SU-DHL-6 (cell line): ENCODE data around the gene NEURL1B.

ENCODE experiments used
- H2AFZ ChIP-seq: fragments of 200-600 bp; sonication (generic); 2 replicates; pipeline ENCODE4 v1.6.1; 2014; ENCODE audit warnings: low read depth, mild to moderate bottlenecking, moderate library complexity, mixed read lengths, antibody characterized with exemption, low read length; ENCODE audit not compliant: severe bottlenecking
- H3F3A ChIP-seq: fragments of 200-600 bp; shearing (Covaris generic); 2 replicates; pipeline ENCODE4 v1.6.0; 2016; ENCODE audit warnings: antibody characterized with exemption, mild to moderate bottlenecking; ENCODE audit not compliant: insufficient read depth
- H3K27ac ChIP-seq: fragments of 200-600 bp; sonication (generic); 2 replicates; pipeline ENCODE4 v1.5.1; 2016; ENCODE audit warnings: low read depth, mild to moderate bottlenecking, low read length, moderate library complexity, mixed read lengths
- H3K27me3 ChIP-seq: fragments of 200-600 bp; sonication (generic), shearing (Covaris generic); 2 replicates; pipeline ENCODE4 v1.6.0; 2014; ENCODE audit warnings: mild to moderate bottlenecking, low read length
- H3K36me3 ChIP-seq: fragments of 200-600 bp; sonication (generic); 2 replicates; pipeline ENCODE4 v1.6.1; 2014; ENCODE audit warnings: mild to moderate bottlenecking, low read length, mixed read lengths
- H3K4me2 ChIP-seq: fragments of 300-600, 200-600 bp; shearing (Covaris generic), sonication (generic); 2 replicates; pipeline ENCODE4 v1.6.0; 2014; ENCODE audit warnings: low read length, low read depth, mild to moderate bottlenecking; ENCODE audit not compliant: poor library complexity, severe bottlenecking
- H3K4me3 ChIP-seq: fragments of 200-600 bp; sonication (generic); 2 replicates; pipeline ENCODE4 v1.5.1; 2014; ENCODE audit warnings: antibody characterized with exemption, low read length, mild to moderate bottlenecking, mixed read lengths; ENCODE audit not compliant: insufficient read depth, poor library complexity, severe bottlenecking
- H3K79me2 ChIP-seq: fragments of 200-600 bp; sonication (generic); 2 replicates; pipeline ENCODE4 v1.6.1; 2014; ENCODE audit warnings: mild to moderate bottlenecking, low read length, moderate library complexity; ENCODE audit not compliant: insufficient read depth
- H3K9ac ChIP-seq: fragments of 200-600 bp; sonication (generic); 2 replicates; pipeline ENCODE4 v1.7.0; 2014; ENCODE audit warnings: mild to moderate bottlenecking, low read length
- H3K9me2 ChIP-seq: fragments of 200-600 bp; sonication (generic); replicated peaks from 2 replicates; pipeline ENCODE4 v1.6.1; 2014; ENCODE audit warnings: low read length; ENCODE audit not compliant: insufficient read depth
- H3K9me3 ChIP-seq: fragments of 200-600 bp; sonication (generic); 2 replicates; pipeline ENCODE4 v1.6.1; 2014; ENCODE audit warnings: low read length, mixed read lengths; ENCODE audit not compliant: insufficient read depth
- H4K20me1 ChIP-seq: fragments of 200-600 bp; sonication (generic); 2 replicates; pipeline ENCODE4 v1.6.1; 2014; ENCODE audit warnings: low read depth, mild to moderate bottlenecking, antibody characterized with exemption, low read length, moderate library complexity, mixed read lengths
- EZH2phosphoT487 ChIP-seq: fragments of 200-600 bp; sonication (generic), shearing (Covaris generic); conservative IDR thresholded peaks from 2 replicates; pipeline ENCODE4 v1.6.1; 2018; ENCODE audit warnings: mild to moderate bottlenecking, antibody characterized with exemption, low read length, moderate library complexity, mixed read lengths
- TF ChIP-seq, protein P1 (sequence below): fragments of 200-600 bp; sonication (generic); IDR thresholded peaks from one replicate; pipeline ENCODE4 v1.5.1; 2017; ENCODE audit warnings: antibody characterized with exemption, mild to moderate bottlenecking, low read length, moderate library complexity; ENCODE audit not compliant: insufficient read depth, poor library complexity, severe bottlenecking

Gene NEURL1B

GRCh38 chr5:172635038-172635437 lies 6.0 kb upstream of the NEURL1B start:
- H3F3A ChIP-seq = no peaks in the 10 kb centered on the region
- no peaks in the 10 kb centered on the region for H3K9me3 ChIP-seq
- no peak overlapping the region for H3K4me3 ChIP-seq
- H3K4me2 ChIP-seq = no peak overlapping the region
- 0 out of 2 replicates have a peak, but pooled peaks cover 8% of the 10 kb centered on the region for H3K27me3 ChIP-seq
- H2AFZ ChIP-seq = no peak overlapping the region
- H3K79me2 ChIP-seq = no peaks in the 10 kb centered on the region
- no peaks in the 10 kb centered on the region for H4K20me1 ChIP-seq
- H3K9me2 ChIP-seq = no peaks in the 10 kb centered on the region
- no peak overlapping the region for H3K27ac ChIP-seq
- no peak overlapping the region for H3K9ac ChIP-seq
- no peaks in the 10 kb centered on the region for H3K36me3 ChIP-seq
- TF ChIP-seq, protein P1, sequence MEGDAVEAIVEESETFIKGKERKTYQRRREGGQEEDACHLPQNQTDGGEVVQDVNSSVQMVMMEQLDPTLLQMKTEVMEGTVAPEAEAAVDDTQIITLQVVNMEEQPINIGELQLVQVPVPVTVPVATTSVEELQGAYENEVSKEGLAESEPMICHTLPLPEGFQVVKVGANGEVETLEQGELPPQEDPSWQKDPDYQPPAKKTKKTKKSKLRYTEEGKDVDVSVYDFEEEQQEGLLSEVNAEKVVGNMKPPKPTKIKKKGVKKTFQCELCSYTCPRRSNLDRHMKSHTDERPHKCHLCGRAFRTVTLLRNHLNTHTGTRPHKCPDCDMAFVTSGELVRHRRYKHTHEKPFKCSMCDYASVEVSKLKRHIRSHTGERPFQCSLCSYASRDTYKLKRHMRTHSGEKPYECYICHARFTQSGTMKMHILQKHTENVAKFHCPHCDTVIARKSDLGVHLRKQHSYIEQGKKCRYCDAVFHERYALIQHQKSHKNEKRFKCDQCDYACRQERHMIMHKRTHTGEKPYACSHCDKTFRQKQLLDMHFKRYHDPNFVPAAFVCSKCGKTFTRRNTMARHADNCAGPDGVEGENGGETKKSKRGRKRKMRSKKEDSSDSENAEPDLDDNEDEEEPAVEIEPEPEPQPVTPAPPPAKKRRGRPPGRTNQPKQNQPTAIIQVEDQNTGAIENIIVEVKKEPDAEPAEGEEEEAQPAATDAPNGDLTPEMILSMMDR = no peak
- TF ChIP-seq EZH2phosphoT487 = no peak

GRCh38 chr5:172636279-172637050 lies 4.6 kb upstream of the NEURL1B start:
- Histone ChIP-seq H3K27ac (no peak overlapping the region), H3K27me3 (0 out of 2 replicates have a peak, but pooled peaks cover 8% of the 10 kb centered on the region)

DNA sequence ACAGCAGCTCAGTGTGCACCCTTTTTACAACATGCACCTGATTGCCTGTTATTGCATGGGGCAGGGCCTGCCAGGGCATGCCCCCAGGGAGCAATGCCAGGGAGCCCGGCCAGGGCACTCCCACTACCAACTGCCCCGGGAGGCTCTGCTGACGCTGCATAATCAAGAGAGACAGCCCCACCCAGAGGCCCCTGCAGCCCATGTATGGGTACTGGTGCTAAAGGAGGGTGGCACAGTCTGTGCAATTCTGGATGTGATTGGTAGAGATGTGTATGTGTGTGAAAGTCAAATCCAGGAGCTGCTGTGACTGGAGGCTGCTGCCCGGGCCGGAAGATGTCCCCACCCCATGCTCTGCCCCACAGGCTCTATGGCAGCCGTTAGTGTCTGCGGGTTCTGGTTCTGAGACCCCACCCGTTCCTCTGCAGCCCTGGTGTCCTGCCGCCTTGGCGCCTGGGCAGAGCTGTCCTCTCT lies 3.9 kb upstream of the NEURL1B start:
- Histone ChIP-seq H3K9me3 (no peaks in the 10 kb centered on the region), H3K9me2 (no peaks in the 10 kb centered on the region), H3K9ac (no peak overlapping the region), H3K27me3 (0 out of 2 replicates have a peak, but pooled peaks cover 8% of the 10 kb centered on the region), H3K4me2 (no peak overlapping the region), H3F3A (no peaks in the 10 kb centered on the region), H2AFZ (no peak overlapping the region), H4K20me1 (no peaks in the 10 kb centered on the region), H3K27ac (no peak overlapping the region), H3K4me3 (no peak overlapping the region), H3K79me2 (no peaks in the 10 kb centered on the region), H3K36me3 (no peaks in the 10 kb centered on the region)
- TF ChIP-seq, protein P1 = no peak
- no peak for TF ChIP-seq EZH2phosphoT487

More at GRCh38 chr5:172636279-172637050, 4.6 kb upstream of the NEURL1B start:
- Histone ChIP-seq H3K9ac (no peak overlapping the region), H3F3A (no peaks in the 10 kb centered on the region), H3K4me2 (no peak overlapping the region), H2AFZ (no peak overlapping the region), H3K79me2 (no peaks in the 10 kb centered on the region), H3K9me3 (no peaks in the 10 kb centered on the region), H3K36me3 (no peaks in the 10 kb centered on the region), H3K9me2 (no peaks in the 10 kb centered on the region), H4K20me1 (no peaks in the 10 kb centered on the region), H3K4me3 (no peak overlapping the region)
- TF ChIP-seq EZH2phosphoT487 = no peak
- TF ChIP-seq, protein P1 = no peak
